ENCODE measurements around the gene TARS1. TPM values are rescaled to one million over a fixed set of nuclear protein-coding genes. Genes with fewer than 3 reads are reported as not detected.
"Not testable (repeated sequence)": the region's sequence is repeated elsewhere in the genome, so short reads cannot be mapped to it uniquely, and the experiment has no call there.

Gene TARS1
- total and polyA plus RNA-seq, 4 donors: 42.2 to 76.6 (median 71.6) TPM

GRCh38 chr5:33509036-33509435 lies 68.3 kb downstream of the TARS1 start:
- Histone ChIP-seq H3K4me3 (ENCODE audit: low read length in 2 of 2) (no peak overlapping the region), H3K27me3 (ENCODE audit: control insufficient read depth in 1 of 2, insufficient read depth in 2 of 2, low read length in 1 of 2) (no peaks in the 10 kb centered on the region), H3K4me1 (ENCODE audit: control insufficient read depth in 1 of 2, insufficient read depth in 2 of 2, low read length in 2 of 2) (no peaks in the 10 kb centered on the region), H3K9me3 (ENCODE audit: control insufficient read depth, low read length) (no peaks in the 10 kb centered on the region), H3K36me3 (ENCODE audit: control insufficient read depth in 1 of 2, insufficient read depth in 2 of 2, low read length in 1 of 2) (no peaks in the 10 kb centered on the region), H3K27ac (ENCODE audit: low read depth in 1 of 2, low read length in 2 of 2) (no peak overlapping the region)
- DNase-seq (no peak), ATAC-seq (ENCODE audit: low FRiP score) (no peak)
- 17 to 18% methylated on average over 3 of the region's 3 CpGs for WGBS, 2 donors
- intact Hi-C loops (cut with DNase I): no loop called here

GRCh38 chr5:33513462-33514185 lies 72.9 kb downstream of the TARS1 start:
- H3K4me1 ChIP-seq (ENCODE audit: control insufficient read depth in 1 of 2, insufficient read depth in 2 of 2, low read length in 2 of 2): no peaks in the 10 kb centered on the region
- H3K36me3 ChIP-seq (ENCODE audit: control insufficient read depth in 1 of 2, insufficient read depth in 2 of 2, low read length in 1 of 2): no peaks in the 10 kb centered on the region
- peak; percentile 82 for ATAC-seq (ENCODE audit: low FRiP score)
- WGBS, 2 donors: 25 to 34% methylated on average over 3 of the region's 3 CpGs
- no peak overlapping the region for H3K4me3 ChIP-seq (ENCODE audit: low read length in 2 of 2)
- DNase-seq: peak; percentile 85 to 90
- no peaks in the 10 kb centered on the region for H3K27me3 ChIP-seq (ENCODE audit: control insufficient read depth in 1 of 2, insufficient read depth in 2 of 2, low read length in 1 of 2)
- intact Hi-C loops (cut with DNase I): no loop called here
- H3K27ac ChIP-seq (ENCODE audit: low read depth in 1 of 2, low read length in 2 of 2): peak overlapping the region in 1 of 2 donors; percentile 61
- no peaks in the 10 kb centered on the region for H3K9me3 ChIP-seq (ENCODE audit: control insufficient read depth, low read length)

- intact Hi-C loops (cut with DNase I); H3K4me1 ChIP-seq (ENCODE audit: control insufficient read depth in 1 of 2, insufficient read depth in 2 of 2, low read length in 2 of 2); DNase-seq; H3K27me3 ChIP-seq (ENCODE audit: control insufficient read depth in 1 of 2, insufficient read depth in 2 of 2, low read length in 1 of 2); H3K27ac ChIP-seq (ENCODE audit: low read depth in 1 of 2, low read length in 2 of 2); ATAC-seq (ENCODE audit: low FRiP score); H3K9me3 ChIP-seq (ENCODE audit: control insufficient read depth, low read length); H3K36me3 ChIP-seq (ENCODE audit: control insufficient read depth in 1 of 2, insufficient read depth in 2 of 2, low read length in 1 of 2); H3K4me3 ChIP-seq (ENCODE audit: low read length in 2 of 2): not testable (repeated sequence)
- 98% methylated on average over 26 to 32 of the region's 32 CpGs for WGBS, 2 donors
Observed at GRCh38 chr5:33515366-33515765, 74.6 kb downstream of the TARS1 start.

GRCh38 chr5:33516421-33516820 lies 75.7 kb downstream of the TARS1 start:
- H3K4me3 ChIP-seq (ENCODE audit: low read length in 2 of 2): no peak overlapping the region
- no peak overlapping the region for H3K27ac ChIP-seq (ENCODE audit: low read depth in 1 of 2, low read length in 2 of 2)
- H3K4me1 ChIP-seq (ENCODE audit: control insufficient read depth in 1 of 2, insufficient read depth in 2 of 2, low read length in 2 of 2): no peaks in the 10 kb centered on the region
- H3K36me3 ChIP-seq (ENCODE audit: control insufficient read depth in 1 of 2, insufficient read depth in 2 of 2, low read length in 1 of 2): no peaks in the 10 kb centered on the region
- no peak for DNase-seq
- no peaks in the 10 kb centered on the region for H3K9me3 ChIP-seq (ENCODE audit: control insufficient read depth, low read length)
- H3K27me3 ChIP-seq (ENCODE audit: control insufficient read depth in 1 of 2, insufficient read depth in 2 of 2, low read length in 1 of 2): no peaks in the 10 kb centered on the region
- 5 to 6% methylated on average over 2 of the region's 2 CpGs for WGBS, 2 donors
- no peak for ATAC-seq (ENCODE audit: low FRiP score)
- intact Hi-C loops (cut with DNase I): no loop called here
